Measurements from ENCODE around the gene TUSC2.

DNA sequence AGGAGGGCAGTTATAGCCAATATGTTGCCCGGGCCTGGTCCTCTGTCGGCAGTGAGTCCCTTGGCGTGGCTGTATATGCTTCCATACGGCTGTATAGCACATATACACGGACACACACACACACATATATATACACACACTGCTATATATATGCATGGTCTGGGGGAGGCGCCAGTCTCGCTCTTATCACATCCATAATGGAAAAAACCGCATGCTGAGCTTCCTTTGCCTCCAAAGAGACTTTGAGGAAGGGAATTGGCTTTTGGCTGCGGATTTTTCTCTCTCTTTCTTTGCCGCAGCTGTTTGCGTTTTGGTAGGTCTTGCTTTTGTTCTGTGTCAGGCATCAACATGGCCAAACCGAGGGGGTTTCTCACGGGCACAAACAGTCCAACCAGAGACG is 42.6 kb upstream of the TUSC2 start:
- TF ChIP-seq EZH2 (IDR thresholded peaks at IDR 0.05; ENCODE audit: borderline replicate concordance, low read depth, low read length, poor library complexity, severe bottlenecking) (no peak), CTCF (conservative IDR thresholded peaks at IDR 0.05; ENCODE audit: low read depth, low read length) (peak; percentile 50)
